ENCODE data around the gene COL6A1.

Gene COL6A1

DNA sequence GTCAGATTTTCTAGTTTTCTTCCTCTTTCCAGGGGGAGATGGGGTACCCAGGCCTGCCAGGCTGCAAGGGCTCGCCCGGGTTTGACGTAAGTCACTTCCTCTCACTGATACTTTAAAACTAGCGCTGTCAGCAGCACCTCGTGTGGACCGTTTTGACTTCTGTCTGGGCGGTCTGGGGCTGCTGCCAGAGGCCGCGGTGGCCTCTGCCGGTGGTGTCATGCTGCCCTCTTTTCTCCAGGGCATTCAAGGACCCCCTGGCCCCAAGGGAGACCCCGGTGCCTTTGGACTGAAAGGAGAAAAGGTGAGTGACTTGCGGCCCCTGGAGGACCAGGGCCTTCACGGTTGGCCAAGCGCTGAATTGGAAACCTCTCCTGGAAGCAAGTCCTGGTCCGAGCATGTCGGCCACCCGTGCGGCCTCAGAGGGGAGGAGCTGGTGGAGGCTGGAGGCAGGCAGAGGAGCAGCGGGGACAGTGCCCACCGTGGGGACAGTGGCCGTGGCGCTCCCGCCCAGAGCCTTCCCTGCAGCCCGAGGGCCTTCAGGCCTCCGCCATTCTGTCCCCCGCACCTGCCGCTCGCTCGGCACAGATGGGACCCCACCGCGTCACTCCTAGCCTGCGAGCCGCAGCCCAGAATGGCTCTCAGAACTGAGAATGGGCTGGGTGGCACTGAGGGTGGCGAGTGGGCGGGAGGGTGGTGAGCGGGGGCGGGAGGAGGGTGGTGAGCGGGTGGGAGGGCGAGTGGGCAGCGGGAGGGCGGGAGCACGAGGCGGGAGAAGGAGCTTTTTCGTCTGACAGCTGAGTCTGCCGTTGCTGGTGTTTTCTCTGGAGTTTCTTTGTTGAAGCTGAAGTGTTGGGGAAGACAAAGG lies 9.4 kb downstream of the COL6A1 start:
- H3K36me3 ChIP-seq (ENCODE audit: control insufficient read depth, insufficient read depth, low read length), result peaks cover 18% of the 10 kb centered on the region
- no peaks in the 10 kb centered on the region for H3K27me3 ChIP-seq (ENCODE audit: control insufficient read depth, insufficient read depth, low read length)
- H3K4me3 ChIP-seq (ENCODE audit: low read length), result no peak overlapping the region
- no peak overlapping the region for H3K9ac ChIP-seq (ENCODE audit: low read length)
- H3K27ac ChIP-seq (ENCODE audit: low read depth, low read length), result no peak overlapping the region
- peaks cover 12% of the 10 kb centered on the region for H3K4me1 ChIP-seq (ENCODE audit: control insufficient read depth, insufficient read depth, low read length)

DNA sequence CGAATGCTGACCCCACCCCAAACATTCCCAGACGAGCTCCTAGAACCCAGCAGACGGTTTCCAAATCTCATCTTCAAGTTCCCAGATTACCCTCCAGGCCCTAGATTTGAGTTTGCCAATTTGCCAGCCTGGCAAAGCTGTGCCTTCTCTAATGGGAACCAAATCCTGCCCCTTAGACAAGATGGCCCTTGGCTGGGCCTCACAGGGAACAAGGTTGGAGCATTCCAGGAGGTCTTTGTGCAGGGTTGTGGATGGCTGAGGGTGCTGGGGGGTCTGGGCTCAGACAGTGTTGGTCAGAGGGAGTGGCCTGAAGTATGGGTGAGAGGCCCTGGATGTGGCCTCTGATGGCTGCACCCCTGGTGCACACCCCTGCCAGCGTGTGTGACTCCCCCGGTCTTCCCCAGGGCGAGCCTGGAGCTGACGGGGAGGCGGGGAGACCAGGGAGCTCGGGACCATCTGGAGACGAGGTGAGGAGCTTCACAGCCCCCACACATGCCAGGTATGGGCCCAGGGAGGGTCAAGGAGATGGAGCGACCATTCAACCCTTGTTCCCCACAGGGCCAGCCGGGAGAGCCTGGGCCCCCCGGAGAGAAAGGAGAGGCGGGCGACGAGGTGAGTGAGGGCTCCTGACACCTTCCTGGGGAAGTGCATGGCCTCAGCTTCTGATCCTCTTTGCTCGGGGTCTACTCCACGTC lies 10.2 kb downstream of the COL6A1 start:
- Histone ChIP-seq H3K36me3 (ENCODE audit: control insufficient read depth, insufficient read depth, low read length) (peaks cover 18% of the 10 kb centered on the region), H3K4me3 (ENCODE audit: low read length) (no peak overlapping the region), H3K9ac (ENCODE audit: low read length) (no peak overlapping the region), H3K27me3 (ENCODE audit: control insufficient read depth, insufficient read depth, low read length) (no peaks in the 10 kb centered on the region), H3K4me1 (ENCODE audit: control insufficient read depth, insufficient read depth, low read length) (peaks cover 11% of the 10 kb centered on the region), H3K27ac (ENCODE audit: low read depth, low read length) (peak overlapping the region; percentile 47)

DNA sequence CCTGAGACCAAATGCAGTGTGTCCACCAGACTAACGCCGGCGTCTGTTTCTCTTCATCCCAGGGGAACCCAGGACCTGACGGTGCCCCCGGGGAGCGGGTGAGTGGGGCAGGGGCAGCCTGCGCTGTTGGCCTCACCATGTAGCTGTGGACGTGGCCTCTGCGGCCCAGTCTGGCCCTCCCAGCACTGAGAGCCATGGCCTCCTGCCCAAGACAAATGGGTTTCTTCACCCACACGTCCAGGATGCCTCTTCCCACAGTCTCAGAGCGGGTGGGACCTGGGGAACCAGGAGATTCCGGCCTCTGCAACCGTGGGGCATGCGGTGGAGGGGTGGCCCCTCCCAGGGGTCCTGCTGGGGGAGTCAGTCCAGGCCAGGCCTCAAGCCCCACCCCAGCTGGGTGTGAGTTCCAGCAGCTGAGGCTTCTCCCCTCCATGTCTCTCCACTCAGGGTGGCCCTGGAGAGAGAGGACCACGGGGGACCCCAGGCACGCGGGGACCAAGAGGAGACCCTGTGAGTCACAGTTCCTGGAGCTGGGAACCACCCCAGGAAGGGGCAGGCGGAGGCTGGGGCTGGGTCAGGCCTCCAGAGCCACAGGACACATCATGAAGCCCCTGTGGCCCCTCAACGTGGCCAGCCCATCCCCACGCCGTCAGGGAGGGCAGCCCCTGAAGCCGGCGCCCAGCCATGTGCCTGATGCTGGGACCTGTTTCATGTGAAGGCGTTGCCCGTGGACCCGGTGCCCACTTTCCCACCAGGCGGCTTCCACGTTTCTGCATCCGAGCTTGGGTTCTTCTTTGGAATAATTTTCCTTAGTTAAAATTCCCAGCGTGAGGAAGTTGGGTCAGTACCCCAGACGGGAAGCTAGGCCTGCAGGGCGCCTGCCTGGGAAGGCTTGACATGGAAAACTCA lies 11.0 kb downstream of the COL6A1 start:
- Histone ChIP-seq H3K36me3 (ENCODE audit: control insufficient read depth, insufficient read depth, low read length) (peaks cover 14% of the 10 kb centered on the region), H3K9ac (ENCODE audit: low read length) (no peak overlapping the region), H3K27me3 (ENCODE audit: control insufficient read depth, insufficient read depth, low read length) (no peaks in the 10 kb centered on the region), H3K27ac (ENCODE audit: low read depth, low read length) (peak overlapping the region; percentile 47), H3K4me1 (ENCODE audit: control insufficient read depth, insufficient read depth, low read length) (peaks cover 11% of the 10 kb centered on the region), H3K4me3 (ENCODE audit: low read length) (no peak overlapping the region)

DNA sequence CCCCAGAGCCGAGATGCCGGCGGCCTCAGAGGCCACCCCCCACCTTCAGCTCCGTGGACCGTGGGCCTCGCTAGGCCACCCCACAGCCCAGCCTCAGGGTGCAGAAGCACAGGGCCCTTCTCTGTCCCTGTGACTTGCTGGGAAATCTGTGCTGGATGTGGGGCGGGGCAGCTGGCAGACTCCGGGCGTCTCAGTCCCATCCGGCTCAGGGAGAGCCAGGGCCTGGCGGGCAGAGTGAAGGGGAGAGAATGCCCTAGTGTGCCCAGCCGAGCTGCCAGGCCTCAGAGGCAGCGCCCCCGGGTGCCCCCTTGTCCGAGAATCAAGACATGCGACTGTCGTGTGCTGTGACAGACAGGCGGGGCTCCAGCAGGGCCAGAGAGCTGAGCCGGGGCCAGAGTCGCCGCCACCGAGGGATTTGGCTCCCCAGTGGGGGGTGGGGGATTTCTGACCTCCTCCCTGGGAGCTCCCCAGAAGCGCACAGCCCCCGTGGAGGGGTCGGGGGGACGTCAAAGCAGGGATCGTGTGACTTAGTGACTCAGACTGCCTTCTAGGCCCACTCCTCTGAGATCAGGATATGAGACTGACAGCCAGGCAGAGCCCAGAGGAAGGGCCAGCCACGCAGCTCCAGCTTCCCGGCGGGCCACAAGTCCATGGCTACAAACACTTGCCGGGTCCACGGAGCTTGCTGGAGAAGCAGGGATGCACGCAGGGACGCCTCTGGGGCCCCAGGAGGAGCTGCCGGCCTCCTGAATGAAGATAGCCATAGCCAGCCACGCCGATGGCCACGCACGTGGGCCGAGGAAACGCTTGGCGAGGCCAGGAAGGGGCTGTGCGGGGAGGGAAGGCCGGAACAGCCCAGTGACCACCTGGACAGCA lies 11.9 kb downstream of the COL6A1 start:
- peaks cover 11% of the 10 kb centered on the region for H3K4me1 ChIP-seq (ENCODE audit: control insufficient read depth, insufficient read depth, low read length)
- H3K36me3 ChIP-seq (ENCODE audit: control insufficient read depth, insufficient read depth, low read length), result peaks cover 14% of the 10 kb centered on the region
- H3K4me3 ChIP-seq (ENCODE audit: low read length), result no peak overlapping the region
- H3K27me3 ChIP-seq (ENCODE audit: control insufficient read depth, insufficient read depth, low read length), result no peaks in the 10 kb centered on the region
- H3K9ac ChIP-seq (ENCODE audit: low read length), result no peak overlapping the region
- peak overlapping the region; percentile 45 for H3K27ac ChIP-seq (ENCODE audit: low read depth, low read length)

DNA sequence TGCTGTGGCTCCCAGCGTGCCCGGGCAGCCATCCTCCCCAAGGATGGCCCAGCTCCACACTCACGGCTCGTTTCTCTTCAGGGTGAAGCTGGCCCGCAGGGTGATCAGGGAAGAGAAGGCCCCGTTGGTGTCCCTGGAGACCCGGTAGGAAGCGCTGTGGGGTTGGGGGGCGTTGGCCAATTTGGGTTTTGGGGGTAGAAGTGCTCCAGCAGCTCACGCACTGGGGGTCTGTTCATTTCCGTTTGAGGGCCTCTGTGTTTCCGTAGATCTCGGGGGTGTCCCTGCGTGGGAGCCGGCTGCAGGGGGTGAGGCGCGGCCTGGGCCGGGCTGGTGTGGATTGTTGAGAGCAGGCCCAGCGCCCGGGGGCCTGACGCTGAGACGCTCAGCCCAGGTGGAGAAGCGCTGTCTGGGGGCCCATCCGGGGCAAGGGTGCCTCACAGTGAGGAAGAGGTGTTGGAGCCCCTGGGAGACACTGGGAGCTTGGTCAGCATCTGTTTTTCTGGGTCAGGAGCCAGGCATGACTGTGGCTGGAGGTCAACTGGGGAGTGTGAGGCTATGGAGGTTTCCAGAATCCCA lies 12.6 kb downstream of the COL6A1 start:
- H3K27ac ChIP-seq (ENCODE audit: low read depth, low read length), result peak overlapping the region; percentile 45
- H3K4me1 ChIP-seq (ENCODE audit: control insufficient read depth, insufficient read depth, low read length), result peaks cover 11% of the 10 kb centered on the region
- peaks cover 14% of the 10 kb centered on the region for H3K36me3 ChIP-seq (ENCODE audit: control insufficient read depth, insufficient read depth, low read length)
- no peak overlapping the region for H3K4me3 ChIP-seq (ENCODE audit: low read length)
- no peak overlapping the region for H3K9ac ChIP-seq (ENCODE audit: low read length)
- H3K27me3 ChIP-seq (ENCODE audit: control insufficient read depth, insufficient read depth, low read length), result no peaks in the 10 kb centered on the region

DNA sequence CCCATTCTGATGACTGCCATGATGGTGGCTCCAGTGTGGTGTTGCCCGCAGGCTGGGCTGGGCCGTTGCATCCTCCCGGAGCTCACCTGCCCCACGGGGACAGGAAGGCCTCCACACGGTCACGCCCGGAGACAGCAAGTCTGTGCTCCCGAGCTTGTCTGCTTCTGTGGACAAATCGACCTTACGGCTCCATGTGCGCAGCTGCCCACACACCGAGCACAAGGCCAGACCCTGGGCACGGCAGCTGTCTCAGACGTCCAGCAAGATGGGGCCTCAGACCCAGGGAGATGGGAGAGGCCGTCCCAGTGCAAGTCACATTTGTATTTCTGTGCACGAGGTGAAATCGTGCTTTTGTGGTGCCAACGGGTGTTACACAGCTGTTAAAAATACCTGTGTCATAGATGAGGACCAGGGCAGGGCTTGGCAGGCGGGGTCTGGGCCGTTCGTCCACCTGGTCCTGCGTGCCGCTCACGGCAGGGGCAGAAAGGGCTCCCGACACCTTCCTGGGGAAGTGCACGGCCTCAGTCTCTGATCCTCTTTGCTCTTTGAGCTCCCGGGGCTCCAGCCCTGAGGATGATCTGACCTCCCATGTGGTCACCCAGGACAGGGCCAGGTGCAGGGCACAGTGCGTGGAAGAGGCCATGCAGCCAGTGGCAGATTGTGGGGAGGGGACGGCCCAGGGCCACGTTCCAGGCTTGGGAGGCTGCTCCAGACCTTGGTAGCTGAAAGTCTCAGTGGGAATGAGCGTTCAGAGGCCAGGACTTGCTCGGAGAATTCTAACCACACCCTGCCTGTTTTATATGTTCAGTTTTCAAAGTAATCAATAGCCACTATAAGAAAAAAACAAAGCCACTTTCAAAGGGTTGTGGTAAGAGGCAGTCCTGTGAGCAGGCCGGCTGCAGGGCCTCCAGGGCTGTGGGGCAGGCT lies 13.5 kb downstream of the COL6A1 start:
- Histone ChIP-seq H3K9ac (ENCODE audit: low read length) (no peak overlapping the region), H3K36me3 (ENCODE audit: control insufficient read depth, insufficient read depth, low read length) (peaks cover 14% of the 10 kb centered on the region), H3K4me1 (ENCODE audit: control insufficient read depth, insufficient read depth, low read length) (peaks cover 11% of the 10 kb centered on the region), H3K4me3 (ENCODE audit: low read length) (no peak overlapping the region), H3K27ac (ENCODE audit: low read depth, low read length) (peak overlapping the region; percentile 72), H3K27me3 (ENCODE audit: control insufficient read depth, insufficient read depth, low read length) (no peaks in the 10 kb centered on the region)

DNA sequence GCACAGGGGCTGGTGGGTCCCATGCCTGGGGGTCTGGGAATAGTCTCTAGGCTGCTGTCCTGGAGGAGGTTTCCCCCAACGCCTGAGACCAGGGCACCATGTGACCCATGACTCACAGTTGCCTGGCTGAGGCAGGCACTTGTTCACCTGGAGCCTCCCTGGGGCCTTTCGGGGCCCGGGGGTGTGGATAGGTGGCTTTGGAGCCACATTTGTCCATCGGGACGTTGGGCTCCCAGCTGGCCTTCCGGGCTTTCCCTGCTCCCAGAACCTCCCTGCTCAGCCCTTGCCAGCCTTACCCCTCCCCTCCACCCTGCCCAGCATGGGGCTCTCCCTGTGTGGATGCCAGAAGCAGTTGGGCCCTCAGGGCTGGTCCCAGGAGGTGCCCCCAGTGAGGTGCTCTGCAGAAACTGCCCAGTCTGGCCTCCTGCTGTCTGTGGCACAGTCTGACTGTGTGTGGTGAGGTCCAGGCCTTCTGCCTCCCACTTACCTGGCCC lies 14.2 kb downstream of the COL6A1 start:
- H3K9ac ChIP-seq (ENCODE audit: low read length), result no peak overlapping the region
- no peak overlapping the region for H3K4me3 ChIP-seq (ENCODE audit: low read length)
- H3K27me3 ChIP-seq (ENCODE audit: control insufficient read depth, insufficient read depth, low read length), result no peaks in the 10 kb centered on the region
- H3K4me1 ChIP-seq (ENCODE audit: control insufficient read depth, insufficient read depth, low read length), result peaks cover 11% of the 10 kb centered on the region
- H3K36me3 ChIP-seq (ENCODE audit: control insufficient read depth, insufficient read depth, low read length), result peaks cover 11% of the 10 kb centered on the region
- peak overlapping the region; percentile 72 for H3K27ac ChIP-seq (ENCODE audit: low read depth, low read length)

DNA sequence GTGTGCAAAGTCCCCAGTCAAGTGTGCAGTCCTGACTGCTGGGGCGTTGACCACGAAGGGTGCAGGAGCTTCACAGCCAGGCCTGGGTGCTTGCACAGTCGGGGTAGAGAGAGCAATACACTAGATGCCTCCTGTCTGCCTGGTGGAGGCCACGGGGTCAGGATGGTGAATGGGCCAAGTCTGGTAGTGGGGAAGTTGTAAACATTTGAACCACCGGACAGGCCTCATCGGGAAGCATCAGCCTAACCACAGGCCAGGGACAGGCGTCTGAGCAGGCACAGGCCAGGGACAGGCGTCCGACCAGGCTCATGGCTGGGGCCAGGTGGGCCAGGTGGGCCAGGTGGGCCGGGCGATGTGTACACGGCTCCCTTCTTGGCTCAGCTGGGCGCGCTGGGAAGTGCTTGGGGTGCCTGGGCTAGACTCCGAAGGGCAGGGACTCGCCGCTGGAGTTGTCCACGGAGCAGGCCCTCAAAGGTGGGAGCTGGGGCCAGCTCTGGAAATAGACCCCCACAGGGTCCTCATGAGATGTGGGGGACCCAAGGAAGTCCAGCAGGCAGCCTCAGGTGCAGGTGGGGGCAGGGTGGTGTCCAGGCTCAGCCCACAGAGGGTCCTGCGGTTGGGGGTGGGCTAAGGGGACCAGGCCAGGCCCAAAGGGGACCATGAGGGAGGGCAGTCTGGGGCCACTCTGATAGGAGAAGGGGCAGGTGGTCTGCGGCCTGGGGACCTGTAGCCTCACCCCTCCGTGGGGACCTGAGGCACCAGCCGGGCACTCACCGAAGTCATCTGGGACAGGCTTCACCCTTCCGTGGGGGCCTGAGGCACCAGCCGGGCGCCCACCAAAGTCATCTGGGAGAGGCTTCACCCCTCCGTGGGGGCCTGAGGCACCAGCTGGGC lies 15.0 kb downstream of the COL6A1 start:
- Histone ChIP-seq H3K4me3 (ENCODE audit: low read length) (no peak overlapping the region), H3K36me3 (ENCODE audit: control insufficient read depth, insufficient read depth, low read length) (peaks cover 9% of the 10 kb centered on the region)

DNA sequence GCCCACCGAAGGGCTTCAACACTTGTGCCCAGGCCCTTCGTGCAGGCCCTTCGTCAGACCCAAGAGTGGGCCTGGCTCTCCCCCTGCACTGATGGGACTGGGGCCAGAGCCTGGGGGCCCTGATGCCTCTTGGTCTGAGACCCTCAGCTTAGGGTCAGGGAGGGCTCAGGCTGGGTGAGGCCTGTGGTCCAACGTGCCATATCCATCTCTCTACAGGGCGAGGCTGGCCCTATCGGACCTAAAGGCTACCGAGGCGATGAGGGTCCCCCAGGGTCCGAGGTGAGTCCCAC lies 15.6 kb downstream of the COL6A1 start:
- H3K36me3 ChIP-seq (ENCODE audit: control insufficient read depth, insufficient read depth, low read length), result peaks cover 3% of the 10 kb centered on the region
- no peaks in the 10 kb centered on the region for H3K27me3 ChIP-seq (ENCODE audit: control insufficient read depth, insufficient read depth, low read length)
- H3K9ac ChIP-seq (ENCODE audit: low read length), result no peak overlapping the region
- peak overlapping the region; percentile 14 for H3K27ac ChIP-seq (ENCODE audit: low read depth, low read length)
- H3K4me3 ChIP-seq (ENCODE audit: low read length), result no peak overlapping the region
- H3K4me1 ChIP-seq (ENCODE audit: control insufficient read depth, insufficient read depth, low read length), result peaks cover 11% of the 10 kb centered on the region

More for the DNA sequence above, 15.0 kb downstream of the COL6A1 start:
- Histone ChIP-seq H3K27me3 (ENCODE audit: control insufficient read depth, insufficient read depth, low read length) (no peaks in the 10 kb centered on the region), H3K4me1 (ENCODE audit: control insufficient read depth, insufficient read depth, low read length) (peaks cover 11% of the 10 kb centered on the region), H3K9ac (ENCODE audit: low read length) (no peak overlapping the region), H3K27ac (ENCODE audit: low read depth, low read length) (peak overlapping the region; percentile 72)
